Eye (tissue), 1 donor: ENCODE results near the gene SLC30A4.
"Not testable (repeated sequence)": the region's sequence is repeated elsewhere in the genome, so short reads cannot be mapped to it uniquely, and the experiment has no call there.

Experiments used
- DNase-seq: peaks from one replicate; pipeline ENCODE4 v3.0.0-alpha.2; 2015

Gene SLC30A4, protein sequence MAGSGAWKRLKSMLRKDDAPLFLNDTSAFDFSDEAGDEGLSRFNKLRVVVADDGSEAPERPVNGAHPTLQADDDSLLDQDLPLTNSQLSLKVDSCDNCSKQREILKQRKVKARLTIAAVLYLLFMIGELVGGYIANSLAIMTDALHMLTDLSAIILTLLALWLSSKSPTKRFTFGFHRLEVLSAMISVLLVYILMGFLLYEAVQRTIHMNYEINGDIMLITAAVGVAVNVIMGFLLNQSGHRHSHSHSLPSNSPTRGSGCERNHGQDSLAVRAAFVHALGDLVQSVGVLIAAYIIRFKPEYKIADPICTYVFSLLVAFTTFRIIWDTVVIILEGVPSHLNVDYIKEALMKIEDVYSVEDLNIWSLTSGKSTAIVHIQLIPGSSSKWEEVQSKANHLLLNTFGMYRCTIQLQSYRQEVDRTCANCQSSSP

GRCh38 chr15:45522328-45523165, at the start of gene SLC30A4:
Gene SLC30A4 (minus strand): TSS chr15:45522755. CDS start chr15:45522354, 401 bp downstream.
- DNase-seq: peak; percentile 86

DNA sequence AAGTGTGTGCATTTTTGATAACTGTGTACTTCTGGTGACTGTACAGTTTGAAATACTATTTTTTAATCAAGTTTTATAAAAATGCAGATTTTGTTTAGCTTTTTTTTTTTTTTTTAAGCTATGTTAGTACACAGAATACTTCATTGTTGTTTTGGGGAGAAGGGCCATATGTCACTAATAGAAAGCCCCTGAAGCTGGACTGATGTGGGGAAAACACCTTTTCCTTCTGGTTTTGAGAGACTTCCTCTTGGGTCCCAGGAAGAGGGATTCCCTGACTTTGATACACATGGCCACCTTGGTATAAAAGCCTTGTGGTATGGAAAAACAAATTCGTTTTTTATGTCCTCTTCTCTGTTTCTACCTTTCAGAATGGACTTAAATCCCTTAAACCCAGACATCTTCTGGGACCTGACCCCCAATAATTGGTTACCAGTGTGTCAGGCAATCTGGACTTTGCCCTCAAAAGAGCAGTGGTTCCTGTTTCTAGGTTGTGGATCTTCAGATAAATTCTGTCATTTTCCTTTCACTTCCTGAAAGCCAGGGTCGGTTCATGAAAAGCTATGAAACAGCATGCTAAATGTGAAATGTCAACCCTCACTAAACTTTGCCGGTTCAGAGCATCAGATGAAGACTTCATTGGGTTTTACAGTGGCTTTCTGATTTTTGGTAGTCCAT, 33.5 kb upstream of the SLC30A4 start:
- no peak for DNase-seq

DNA sequence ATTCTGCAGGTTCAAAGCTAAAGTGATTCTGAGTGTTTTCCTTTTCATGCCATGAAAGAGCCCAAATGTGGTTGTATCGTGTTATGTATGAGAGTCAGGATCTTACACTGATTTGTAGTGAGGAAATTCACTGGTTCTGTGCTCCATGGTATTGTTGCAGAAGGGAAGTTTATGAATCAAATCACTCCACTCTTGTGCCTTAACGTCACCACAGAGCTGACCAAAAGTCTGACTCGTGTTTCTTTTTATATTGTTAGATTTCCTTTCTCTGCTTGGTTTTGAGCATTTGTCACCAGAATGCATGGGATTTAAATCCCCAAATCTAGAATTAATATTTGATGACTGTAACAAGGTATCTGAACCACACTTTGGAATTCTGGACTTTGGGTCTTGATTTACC, 29.1 kb upstream of the SLC30A4 start:
- DNase-seq: no peak

DNA sequence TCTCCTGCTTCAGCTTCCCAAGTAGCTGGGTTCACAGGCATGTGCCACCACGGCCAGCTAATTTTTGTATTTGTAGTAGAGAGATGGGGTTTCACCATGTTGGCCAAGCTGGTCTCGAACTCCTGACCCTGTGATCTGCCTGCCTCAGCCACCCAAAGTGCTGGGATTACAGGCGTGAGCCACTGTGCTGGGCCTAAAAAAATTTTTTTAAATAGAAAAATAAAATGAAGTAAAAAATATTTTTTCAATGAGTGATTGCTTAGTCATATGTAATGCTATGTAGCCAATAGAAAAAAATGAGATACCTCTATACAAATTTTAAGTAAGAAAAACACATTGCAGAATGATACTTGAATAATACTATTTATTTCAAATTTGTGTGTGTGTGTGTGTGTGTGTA, 27.9 kb upstream of the SLC30A4 start:
- no peak for DNase-seq

- no peak for DNase-seq
Observed at GRCh38 chr15:45549541-45550220, 27.1 kb upstream of the SLC30A4 start.

DNA sequence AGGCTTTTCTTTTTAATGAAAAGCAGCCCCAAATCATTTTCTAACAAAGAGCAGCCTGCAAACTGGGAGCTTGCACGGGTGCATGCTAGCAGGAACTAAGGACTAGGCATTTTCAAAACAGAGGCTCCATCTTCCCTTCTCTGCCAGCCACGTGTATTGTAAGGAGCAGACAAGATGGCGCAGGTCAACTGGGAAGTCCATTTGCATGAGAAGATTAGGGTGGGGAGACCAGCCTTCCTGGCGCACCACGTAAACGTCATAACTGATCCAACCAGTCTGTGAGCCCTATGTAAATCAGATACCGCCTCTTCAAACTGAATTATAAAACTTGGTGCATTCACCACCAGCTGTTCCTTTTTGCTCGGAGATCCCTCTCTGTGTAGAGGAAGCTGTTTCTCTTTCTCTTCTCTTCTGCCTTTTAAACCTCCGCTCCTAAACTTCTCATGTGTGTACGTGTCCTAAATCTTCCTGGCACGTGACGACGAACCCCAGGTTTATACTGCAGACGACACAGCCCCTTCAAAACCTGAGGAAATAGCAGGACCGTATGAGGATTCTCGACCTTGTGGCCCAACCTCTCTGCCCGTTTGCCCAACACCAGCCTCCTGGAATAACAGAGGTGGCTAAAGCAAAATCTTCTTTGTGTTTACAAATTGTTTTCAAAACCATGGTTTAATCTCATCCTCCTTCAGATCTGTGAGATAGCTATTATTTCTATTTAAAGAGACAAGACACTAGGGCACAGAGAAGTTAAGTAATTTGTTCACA, 26.4 kb upstream of the SLC30A4 start:
- DNase-seq: no peak

DNA sequence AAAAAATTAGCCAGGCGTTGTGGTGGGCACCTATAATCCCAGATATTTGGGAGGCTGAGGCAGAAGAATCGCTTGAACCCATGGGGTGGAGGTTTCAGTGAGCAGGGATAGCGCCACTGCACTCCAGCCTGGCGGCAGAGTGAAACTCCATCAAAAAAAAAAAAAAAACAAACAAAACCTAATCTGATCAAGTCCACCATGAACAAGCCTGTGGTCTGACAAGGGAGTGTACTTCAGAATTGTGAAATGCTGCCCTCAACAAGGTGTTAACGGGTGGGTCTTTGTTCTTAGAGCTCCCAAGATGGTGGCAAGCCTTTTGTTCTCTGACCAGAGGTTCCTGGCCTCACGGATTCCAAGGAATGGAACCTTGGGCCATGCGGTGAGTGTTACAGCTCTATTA, 24.2 kb upstream of the SLC30A4 start:
- no peak for DNase-seq

GRCh38 chr15:45544266-45545023, 21.9 kb upstream of the SLC30A4 start:
- no peak for DNase-seq

DNA sequence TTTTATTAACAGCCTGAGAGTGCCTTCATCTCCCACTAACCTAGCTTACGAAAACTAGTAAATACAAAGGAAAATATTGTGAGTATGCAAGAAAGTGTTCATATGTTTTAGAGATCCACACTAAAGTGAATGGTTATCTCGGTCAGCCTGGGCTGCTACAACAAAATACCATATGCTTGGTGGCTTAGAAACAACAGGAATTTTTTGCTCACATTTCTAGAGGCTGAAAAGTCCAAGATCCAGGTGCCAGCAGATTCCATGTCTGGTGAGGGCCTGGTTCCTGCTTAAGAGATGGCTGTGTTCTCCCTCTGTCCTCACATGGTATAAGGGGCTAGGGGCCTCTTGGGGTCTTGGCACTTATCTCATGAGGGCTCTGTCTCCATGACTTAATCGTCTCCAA, 20.5 kb upstream of the SLC30A4 start:
- DNase-seq: no peak

DNA sequence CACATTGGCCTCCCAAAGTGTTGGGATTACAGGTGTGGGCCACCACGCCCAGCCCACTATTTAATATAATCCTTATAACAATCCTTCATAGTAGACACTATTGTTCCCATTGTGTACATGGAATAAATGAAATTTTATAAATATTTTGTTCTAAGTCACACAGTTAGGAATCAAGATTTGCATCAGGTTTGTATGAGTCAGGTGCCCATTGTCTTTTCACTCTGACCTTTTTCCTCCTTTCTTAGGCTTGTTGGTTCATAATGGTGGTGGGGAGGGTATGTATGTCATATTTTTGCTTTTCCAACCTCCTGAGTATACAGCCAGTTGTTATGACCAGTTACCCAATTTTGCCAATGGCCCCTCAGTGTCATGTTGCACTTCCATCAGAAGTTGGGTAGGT, 18.0 kb upstream of the SLC30A4 start:
- DNase-seq: no peak

GRCh38 chr15:45539680-45540079, 17.1 kb upstream of the SLC30A4 start:
- no peak for DNase-seq

DNA sequence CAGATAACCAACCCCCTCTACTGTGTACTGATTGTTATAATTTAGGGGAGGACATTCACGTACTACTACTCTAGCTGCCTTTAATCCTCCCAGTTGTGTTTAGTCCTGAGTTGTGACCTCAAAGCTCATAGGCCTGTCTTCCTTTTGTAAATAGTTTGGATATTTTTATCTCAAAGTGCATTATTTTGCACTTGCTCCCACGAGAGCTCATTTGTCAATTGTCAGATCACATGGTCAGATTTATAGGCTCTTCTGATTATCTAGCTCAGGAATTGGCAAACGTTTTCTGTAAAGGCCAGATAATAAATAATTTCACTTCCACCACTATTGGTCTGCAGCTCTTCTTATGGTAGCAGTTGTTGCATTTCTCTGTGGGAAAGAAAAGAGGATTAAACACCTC, 14.4 kb upstream of the SLC30A4 start:
- no peak for DNase-seq

DNA sequence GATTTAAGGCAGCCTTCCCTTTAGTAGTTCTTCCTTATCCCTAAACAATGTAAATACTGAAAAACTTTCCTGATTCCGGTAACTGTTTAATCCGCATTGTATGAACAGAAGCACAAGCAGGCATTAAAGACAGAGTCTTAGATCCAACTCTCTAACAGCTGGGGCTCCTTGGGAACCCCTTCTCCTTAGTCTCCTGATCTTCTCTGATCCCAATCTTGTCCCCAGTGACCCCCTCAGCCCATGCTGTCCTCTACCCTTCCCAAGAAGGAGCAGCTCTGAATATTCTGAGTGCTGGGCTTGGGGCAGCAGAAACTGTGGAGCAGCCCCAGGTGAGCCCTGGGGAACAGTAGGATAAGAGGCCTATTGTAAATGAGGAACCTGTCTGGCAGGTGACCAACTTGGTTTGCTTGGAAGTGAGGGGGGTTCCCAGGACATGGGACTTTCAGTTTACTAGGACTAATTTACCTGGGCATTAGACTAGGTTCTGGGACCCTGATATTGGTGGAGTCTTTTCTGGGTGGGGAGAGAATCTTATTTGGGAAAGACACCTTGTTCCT, 13.0 kb upstream of the SLC30A4 start:
- DNase-seq: no peak

DNA sequence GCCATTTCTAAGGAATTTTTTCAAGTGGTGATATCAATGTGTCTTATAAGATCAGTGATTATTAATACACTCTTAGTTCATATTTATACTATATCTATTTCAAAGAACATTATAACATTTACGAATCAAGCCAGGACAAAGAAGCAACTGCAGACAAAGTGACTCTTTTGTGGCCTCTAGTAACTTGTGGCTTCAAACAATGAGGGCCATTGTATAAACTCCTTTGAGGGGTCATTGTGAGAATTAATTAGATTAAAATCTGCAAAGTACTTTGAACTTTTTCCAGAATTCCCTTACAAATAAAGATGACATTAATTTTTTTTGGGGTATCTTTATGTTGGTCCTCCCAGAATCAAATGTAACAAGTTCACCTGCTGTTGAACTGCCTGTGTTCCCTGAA, 12.3 kb upstream of the SLC30A4 start:
- DNase-seq: peak; percentile 7

- DNase-seq: not testable (repeated sequence)
Observed at GRCh38 chr15:45532892-45533291, 10.3 kb upstream of the SLC30A4 start.

GRCh38 chr15:45529613-45530012, 7.1 kb upstream of the SLC30A4 start:
- DNase-seq: no peak

GRCh38 chr15:45527086-45527485, 4.5 kb upstream of the SLC30A4 start:
- no peak for DNase-seq

DNA sequence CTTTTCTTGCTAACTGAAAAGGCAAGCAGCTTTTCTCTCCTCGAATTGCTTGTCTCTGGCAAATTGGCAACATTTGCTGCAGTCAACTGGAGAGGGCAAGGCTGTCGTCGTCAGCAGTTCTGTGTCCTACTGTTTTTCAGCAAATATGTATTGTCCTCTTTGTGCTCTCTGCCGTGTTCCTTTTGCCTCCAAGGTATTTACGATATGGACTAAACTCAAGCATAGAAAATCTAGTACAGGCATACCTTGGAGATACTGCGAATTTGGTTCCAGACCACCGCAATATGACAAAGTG, 558 bp upstream of the SLC30A4 start:
- no peak for DNase-seq

GRCh38 chr15:45521596-45522327, 793 bp downstream of the SLC30A4 start:
- no peak for DNase-seq

DNA sequence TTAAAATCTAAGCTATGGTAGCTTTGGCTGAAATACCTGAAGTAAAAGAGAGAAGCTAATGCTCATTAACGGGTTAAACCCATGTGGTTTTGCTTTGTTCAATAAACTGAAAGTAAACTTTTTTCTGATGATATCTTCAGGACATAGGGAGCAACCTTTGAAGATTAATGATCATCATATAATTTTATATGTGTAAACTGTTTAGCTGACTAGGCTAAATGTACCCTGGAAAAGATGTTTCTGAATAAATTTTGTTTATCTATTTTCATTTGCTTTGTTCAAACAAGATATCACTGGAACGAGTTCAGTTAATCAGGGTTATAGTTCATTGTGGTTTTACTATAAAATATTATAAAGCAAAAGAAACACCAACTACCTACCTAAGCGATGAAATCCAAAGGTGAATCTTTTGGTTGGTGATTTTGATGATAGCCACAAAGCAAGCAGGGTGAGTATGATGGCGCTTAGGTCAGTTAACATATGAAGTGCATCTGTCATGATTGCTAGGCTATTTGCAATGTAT, 11.7 kb downstream of the SLC30A4 start:
- no peak for DNase-seq
